Measurements from ENCODE around the gene ANKS1B.

- TF ChIP-seq CTCF (IDR thresholded peaks at IDR 0.05) (no peak), POLR2A (IDR thresholded peaks at IDR 0.05) (no peak)
Observed at GRCh38 chr12:99092100-99092851, 892.5 kb downstream of the ANKS1B start.

All from Peyer's patch (tissue), 4 donors.